ENCODE results near the gene MGME1. TPM values are rescaled to one million over a fixed set of nuclear protein-coding genes. Genes with fewer than 3 reads are reported as not detected.

Gene MGME1, protein sequence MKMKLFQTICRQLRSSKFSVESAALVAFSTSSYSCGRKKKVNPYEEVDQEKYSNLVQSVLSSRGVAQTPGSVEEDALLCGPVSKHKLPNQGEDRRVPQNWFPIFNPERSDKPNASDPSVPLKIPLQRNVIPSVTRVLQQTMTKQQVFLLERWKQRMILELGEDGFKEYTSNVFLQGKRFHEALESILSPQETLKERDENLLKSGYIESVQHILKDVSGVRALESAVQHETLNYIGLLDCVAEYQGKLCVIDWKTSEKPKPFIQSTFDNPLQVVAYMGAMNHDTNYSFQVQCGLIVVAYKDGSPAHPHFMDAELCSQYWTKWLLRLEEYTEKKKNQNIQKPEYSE
- total RNA-seq: 33.1 and 35.3 TPM in 2 replicates

DNA sequence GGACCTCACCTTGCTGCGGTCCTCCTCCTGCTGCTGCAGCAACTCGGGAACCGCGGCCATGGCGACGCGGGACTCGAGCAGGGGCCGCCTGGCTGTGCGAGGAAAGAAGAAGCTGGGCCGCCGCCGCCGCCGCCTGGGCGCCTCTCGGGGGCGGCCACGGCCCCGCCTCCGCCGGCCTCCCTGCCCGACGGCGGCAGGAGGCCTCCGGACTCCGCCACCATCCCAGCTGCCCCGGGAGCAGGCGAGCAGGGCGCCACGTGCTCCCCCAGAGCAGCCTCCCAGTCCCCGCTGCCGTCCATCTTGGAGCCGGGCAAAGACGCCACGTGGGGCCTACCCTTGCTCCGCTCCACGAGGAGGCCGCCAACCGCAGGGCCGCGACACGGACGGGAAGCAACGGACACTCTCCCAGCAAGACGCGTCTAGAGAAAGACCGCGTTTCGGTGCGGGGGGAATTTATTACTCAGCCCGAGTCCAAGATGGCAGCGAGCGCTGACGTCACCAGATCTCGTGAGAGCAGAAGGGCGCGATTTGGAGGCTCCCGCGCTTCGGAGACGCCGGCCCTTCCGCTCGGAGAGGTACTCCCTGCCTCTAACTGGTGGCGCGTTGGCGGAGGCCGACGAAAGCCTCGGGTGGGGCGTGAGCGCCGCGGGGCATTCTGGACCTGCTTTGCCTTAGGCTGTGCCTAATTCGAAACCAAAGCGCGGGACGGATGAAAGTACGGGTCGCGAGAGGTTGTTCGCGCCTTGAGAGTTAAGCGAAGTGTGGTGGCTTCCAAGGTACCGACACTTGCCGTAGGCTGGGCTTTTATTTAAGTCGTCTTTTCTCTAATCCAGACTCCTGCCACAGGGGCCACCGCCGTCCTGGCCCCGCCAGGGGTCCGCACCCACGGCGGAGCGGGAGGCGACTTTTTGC lies at the start of gene MGME1, which contains the start of gene SNX5:
Gene MGME1 (plus strand): TSS at position 653 of the 912 bp plus-strand sequence. CDS start 842 bp downstream, outside the sequence.
Gene SNX5 (minus strand): TSS at position 429 of the 912 bp plus-strand sequence. CDS start 369 bp downstream, at position 60.
- intact Hi-C loops (cut with micrococcal nuclease): loop anchor here (1.0 to 10.0 kb wide), 15 partner anchors 7 to 824 kb away; partner anchors contain the start of genes BFSP1, DTD1, DZANK1 and KAT14

DNA sequence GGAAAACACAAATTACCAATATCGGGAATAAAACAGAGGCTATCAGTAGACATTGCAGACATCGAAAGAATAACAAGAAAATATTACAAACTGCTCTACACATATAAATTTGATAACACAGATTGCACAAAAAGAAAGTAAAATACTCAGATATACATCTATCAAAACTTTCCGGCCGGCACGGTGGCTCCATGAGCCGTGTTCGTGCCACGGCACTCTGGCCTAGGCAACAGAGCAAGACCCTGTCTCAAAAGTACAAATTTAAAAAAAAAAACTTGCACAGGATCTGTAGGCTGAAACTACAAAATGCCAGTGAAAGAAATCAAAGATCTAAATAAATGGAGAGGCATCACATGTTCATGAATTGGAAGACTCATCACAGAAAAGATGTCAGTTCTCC lies 49.7 kb upstream of the MGME1 start:
- intact Hi-C loops (cut with micrococcal nuclease): no loop called here

DNA sequence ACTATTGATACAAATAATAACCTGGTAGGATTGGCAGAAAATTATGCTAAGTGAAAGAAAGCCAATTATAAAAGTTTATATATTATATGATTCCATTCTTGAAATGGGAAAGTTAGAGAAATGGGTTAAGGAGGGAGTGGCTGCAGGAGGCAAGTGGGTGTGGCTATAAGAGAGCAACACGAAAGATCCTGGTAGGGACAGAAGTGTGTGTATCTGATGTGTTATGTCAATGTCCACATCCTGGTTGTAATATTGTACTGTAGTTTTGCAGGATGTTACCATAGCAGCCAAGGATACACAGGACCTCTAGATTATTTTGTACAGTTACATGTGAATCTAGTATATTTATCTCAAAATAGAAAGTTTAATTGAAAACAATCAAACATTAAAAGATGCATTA lies 47.0 kb upstream of the MGME1 start:
- intact Hi-C loops (cut with micrococcal nuclease): no loop called here

DNA sequence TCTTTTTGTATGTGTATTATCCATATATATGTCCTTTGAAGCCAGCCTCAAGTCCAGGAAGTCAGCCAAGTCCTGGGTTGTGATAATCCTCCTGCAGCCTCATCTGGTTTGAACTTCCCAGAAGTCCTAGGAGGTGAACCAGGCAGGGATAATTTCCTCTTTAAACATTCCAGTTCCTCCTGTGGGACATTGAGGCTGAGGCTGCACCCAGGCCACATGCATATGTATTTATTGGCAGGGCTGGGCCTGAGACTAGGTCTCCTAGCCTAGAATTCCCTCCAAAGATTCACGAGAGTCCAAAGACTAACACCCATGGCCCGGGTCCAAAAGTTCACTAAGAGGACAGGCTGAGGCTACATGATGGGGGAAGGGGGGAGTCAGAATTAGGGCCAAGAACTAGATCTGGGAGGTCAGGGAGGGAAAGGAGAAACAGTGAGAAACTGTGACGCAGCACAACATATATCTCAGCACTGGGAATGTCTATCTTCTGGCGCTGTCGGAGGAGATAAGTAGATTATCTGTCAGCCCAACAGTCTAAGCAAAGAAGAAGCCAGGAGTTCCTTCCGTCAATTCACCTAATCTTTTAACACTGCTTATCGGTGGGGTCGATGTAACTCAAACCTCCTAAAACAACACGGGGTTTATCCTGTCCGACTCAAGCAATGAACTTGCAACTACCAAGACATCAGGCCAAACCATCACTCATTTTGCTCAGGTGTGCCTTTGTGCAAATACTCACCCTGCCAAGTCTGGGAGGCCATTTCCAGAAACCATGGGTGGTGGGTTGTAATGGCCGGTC lies 43.5 kb upstream of the MGME1 start:
- intact Hi-C loops (cut with micrococcal nuclease): no loop called here

DNA sequence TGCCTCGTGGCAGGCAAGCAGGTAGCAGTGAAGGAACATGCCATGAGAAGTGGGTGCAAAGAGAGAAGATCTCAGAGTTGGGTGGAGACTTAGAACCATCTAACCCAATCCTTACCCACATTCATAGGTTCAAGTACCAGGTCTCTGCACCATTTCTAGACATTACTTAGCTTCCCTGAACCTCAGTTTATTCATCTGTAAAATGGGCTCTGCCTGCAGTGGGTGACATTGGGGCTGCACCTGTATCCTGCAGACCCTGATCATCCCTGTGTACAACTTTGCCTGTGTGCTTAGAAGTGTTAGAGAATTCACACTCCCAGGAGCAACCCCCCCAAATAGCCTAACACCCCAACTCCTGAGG lies 42.9 kb upstream of the MGME1 start:
- intact Hi-C loops (cut with micrococcal nuclease): no loop called here

DNA sequence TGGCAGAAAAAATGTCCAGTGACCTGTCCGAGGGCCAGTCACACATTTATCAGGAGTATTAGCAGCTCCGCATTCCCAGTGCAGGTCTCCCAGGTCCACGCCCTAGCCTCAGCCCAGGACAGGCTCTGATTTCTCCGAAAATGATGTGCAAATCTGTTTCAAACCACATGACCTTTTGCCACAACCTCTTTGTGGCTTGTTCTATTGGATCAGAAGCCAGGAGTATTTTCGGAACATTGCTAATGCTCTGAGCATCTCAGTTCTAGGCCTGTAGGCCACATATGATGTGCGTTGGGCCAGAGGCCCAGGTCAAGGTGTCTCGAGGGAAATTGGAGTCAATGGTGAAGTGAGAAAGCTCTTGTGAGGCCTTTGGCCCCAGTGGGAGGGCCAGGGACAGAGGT lies 40.6 kb upstream of the MGME1 start:
- intact Hi-C loops (cut with micrococcal nuclease): no loop called here

DNA sequence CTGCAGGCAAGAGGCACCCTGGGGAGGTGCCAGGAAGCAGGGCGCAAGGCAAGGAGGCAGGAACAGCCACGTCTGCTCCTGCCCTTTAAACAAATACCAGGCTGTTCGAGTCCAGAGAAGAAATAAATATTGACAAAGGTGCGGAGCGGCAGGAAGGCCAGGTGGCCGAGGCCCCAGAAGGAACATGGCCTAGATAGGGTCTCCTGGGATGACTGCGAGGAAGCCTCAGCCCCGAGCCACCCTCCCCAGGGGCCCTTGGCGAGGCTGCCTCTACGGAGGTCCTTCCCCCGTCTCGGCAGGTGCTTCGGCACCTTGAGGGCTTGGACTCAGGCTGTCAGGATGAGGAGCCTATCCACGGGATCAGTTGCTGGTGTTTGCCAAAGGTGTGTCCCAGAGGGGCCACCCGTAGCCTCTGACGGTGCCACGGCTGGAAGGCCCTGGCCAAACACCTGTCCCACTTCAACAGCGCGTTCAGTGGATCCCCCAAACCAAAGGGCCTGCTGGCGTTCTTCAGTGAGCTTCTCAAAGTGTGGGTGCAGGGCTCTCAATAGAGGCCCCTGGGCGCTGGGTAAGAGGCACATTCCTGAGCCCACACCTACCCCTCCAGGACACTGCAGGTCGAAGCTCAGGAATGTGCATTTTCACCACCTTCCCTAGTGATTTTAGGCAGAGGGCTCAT lies 40.0 kb upstream of the MGME1 start:
- intact Hi-C loops (cut with micrococcal nuclease): no loop called here

DNA sequence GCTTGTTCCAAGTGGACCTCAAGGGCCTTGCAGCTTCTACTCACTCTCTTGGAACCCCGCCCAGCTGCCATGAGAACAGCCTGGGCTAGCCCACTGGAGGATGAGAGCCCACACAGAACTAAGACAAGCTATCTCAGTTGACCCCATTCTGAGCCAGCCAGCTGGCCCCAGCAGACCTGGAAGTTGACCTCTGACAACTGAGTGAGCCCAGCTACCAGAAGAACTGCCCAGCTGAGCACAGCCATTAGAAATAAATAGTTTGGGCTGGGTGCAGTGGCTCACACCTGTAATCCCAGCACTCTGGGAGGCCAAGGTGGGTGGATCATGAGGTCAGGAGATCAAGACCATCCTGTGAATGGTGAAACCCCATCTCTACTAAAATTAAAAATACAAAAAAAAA lies 37.3 kb upstream of the MGME1 start:
- intact Hi-C loops (cut with micrococcal nuclease): no loop called here

DNA sequence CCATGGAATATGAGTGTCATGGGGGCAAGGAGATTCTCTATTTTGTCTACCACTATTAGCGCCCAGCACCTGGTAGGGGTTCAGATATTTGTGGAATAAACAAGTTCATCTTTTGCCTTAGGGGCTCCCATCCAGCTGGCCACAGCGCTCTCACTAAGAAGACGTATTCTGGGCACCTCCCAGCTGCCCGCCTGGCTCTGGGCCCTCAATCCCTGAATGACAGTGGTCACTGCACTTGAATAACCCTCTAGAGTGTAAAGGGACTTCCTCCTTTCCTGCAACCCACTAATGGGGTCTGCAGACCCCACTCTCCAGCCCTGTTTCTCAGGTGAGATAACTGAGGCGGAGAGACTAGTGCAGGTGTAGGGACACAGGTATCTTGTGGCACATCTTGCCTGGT lies 36.4 kb upstream of the MGME1 start:
- intact Hi-C loops (cut with micrococcal nuclease): no loop called here

DNA sequence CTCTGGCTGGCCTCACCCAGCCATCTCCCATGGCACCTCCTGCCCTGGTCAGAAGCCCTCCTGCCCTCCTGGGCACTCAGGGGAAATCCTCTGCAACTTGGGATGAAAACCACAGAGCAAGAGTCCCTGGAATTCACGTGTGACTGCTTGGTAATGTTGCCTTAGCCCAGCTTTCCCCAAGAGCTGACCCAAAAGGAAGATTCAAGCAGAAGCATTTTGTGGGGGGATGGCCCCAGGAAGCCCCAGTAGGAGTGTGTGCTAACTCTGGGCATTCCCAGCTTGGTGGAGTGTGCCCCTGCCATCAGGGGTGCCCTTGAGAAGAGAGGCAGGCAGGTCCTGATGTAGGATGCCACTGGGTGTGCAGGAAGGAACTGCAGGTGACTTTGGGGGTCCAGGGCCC lies 35.7 kb upstream of the MGME1 start:
- intact Hi-C loops (cut with micrococcal nuclease): no loop called here

DNA sequence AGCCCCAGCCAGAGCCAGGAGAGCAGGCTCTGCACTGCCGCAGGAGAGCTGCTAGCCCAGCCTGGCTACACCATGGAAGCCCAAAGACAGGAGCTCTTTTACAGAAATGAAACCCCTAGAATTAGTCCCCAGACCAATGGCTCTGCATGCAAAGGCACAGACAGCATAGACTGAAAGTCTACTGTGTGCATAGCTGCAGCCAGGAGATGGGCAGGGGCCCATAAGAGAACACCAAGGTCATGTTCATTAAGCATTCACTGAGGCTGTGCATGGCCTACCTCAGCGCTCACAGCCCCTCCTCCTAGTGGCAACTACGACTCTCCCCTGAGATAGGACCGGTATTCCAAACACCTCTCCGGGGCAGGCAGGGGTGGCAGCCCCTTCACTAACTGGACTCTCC lies 35.1 kb upstream of the MGME1 start:
- intact Hi-C loops (cut with micrococcal nuclease): no loop called here

DNA sequence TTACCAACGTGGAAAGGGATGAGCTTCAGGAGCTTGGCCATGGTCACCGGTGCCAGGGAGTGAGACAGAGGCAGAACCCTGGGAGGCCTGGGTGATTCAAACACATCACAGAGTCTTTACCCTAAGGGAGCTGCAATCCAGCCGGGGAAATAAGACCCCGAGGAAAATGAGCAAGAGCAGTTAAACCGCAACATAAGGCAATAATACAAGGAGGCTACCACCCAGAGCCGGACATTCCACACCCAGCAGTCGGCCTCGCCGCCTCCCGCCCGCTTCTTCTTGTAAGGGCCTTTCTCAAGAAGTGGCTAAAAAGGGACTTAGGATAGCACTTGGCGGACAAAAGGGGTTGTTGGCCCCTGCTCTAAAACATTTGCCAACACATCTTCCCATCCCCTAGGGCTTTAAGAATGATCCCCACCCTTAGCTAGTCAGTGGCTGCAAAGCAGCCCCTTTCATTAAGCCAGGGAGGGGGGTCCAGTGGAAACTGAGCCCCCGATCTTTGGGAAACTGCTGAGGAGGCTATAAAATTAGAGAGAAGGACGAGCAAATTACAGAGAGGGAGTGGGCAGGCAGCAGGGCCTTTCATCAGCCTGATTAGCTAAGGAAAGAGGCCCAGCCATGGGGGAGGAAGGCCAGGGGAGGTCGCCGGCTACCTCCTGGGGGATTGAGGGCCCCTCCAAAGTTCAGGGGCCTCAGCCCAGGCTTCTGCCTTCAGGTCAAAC lies 34.5 kb upstream of the MGME1 start:
- intact Hi-C loops (cut with micrococcal nuclease): no loop called here

DNA sequence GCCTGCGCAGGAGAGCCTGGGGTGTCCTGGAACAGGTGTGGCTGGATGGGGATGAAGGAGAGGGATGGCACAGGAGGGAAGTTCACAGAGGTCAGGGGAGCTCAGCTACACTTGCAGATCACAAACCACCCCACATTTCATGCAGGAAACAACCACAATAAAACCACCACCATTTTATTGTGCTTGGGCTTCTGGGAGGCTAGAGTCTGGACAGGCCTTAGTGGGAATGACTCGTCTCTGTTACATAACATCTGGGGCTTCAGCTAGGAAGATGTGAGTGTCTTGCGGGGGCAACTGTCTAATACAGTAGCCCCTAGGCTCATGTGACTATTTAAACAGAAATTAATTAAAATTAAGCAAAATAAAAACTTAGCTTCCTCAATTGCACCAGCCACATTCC lies 33.6 kb upstream of the MGME1 start:
- intact Hi-C loops (cut with micrococcal nuclease): no loop called here

DNA sequence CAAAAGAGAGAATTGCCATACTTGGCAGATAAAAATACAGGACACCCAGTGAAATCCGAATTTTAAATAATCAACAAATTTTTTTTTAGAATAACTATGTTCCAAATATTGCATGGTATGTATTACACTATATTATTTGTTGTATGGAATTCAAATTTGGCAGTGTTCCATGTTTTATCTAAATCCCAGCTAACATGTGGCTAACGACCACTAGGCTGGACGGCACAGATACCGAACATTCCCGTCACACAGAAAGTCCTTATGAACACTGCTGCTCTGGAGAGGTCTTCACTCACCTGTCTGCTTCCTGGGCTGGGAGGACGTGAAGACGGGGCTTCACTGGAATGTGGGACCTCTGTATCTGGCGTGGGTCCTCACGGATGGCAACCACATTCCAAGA lies 33.1 kb upstream of the MGME1 start:
- intact Hi-C loops (cut with micrococcal nuclease): no loop called here

DNA sequence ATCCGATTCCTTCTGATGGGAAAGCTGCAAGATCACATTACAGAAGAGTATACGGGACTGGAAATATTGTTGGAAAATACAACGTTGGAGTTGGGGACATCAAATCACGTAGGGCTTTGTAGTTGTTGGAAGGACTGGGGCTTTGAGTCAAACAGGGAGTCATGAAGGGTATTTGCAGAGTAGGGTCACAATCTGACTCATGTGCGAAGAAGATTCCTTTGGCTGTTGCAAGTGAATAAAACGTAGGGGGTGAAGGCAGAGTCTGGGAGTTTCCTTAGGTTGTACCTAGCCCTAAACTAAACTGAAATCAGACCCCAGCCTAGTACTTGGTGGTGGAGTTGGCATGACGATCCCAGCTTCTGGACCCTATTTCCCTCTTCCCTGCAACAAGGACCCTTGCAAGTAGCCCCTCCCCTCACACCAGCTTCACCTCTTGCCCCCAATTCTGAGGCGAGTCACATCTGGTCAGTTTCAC lies 32.5 kb upstream of the MGME1 start:
- intact Hi-C loops (cut with micrococcal nuclease): no loop called here

DNA sequence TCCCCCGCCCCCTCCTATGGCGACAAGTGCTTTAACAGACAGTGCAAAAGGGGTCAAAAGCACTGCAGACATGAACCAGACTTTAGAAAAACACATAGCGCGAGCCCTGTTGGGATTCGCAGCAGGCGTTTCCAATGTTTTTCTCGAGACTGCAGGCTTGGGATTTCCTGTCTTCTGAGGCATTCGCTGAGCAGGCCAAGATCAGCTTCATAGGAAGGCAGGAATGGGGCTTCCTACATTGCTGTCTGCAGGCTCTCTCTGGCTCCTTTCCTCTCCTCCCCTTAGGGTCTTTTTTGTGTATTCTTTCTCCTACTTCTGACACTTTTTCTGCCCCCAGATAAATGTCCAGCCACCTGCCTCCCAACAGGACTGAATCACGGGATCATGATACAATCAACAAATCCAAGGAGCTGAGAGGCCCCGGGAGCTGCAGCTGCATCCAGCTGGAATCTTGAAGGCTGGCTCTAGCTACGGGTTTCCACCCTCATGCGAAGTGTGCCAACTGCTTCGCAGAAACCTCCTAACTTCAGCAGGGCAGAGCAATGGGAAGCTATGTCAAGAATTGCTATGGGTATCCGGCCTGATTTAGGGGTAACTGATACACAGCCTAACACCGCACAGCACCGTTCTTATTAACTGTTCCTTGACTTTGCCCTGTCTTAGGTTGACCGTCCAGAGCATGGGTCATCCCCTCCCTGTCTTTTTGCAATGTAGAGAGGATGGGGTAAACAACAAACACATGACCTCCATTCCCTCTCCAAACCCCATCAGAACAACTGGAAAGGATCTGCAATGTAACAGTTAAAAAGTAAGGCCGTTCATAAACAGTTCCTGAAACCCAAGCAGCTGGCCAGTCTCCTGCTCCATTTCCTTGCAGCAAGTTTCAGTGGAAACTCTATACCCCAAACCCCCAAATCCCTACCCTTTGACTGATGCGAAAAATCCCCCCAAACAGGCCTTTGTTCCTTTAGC lies 31.8 kb upstream of the MGME1 start:
- intact Hi-C loops (cut with micrococcal nuclease): no loop called here

DNA sequence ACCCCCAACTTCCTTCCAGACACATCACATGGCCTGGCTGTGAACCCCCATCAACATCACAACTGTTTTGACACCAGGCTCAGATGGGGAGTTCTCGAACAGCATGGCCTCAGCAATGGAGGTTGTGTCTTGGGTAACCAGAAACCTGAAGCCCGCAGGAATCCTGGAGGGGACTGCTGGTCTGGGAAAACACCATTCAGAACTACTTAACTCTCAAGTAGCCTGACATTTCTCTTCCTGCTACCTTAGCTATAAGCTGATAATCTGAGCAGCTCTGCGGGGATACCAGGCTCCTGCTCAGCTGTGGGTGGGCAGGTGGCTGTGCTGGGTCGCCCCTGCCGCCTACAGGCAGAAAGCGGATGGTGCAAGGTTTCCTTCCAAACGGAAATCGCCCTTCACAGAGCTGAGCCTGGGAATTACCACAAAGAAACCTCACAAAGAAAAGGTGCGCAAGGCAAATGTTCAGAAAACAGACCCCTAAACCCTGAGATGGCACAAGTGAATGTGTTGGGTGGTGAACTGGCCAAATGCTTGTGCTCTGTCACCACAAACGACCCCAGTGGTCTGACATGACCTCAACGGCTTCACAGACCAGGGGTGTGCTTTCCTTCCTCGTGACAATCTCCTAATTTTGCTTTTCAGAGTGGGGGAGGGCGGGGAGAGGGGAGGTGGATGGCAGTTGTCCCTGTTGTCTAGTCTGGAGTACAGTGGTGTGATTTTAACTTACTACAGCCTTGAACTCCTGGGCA lies 29.8 kb upstream of the MGME1 start:
- intact Hi-C loops (cut with micrococcal nuclease): loop anchor here (1.0 to 2.0 kb wide), 6 partner anchors 30 to 434 kb away; partner anchors contain the start of genes MGME1 and RRBP1

DNA sequence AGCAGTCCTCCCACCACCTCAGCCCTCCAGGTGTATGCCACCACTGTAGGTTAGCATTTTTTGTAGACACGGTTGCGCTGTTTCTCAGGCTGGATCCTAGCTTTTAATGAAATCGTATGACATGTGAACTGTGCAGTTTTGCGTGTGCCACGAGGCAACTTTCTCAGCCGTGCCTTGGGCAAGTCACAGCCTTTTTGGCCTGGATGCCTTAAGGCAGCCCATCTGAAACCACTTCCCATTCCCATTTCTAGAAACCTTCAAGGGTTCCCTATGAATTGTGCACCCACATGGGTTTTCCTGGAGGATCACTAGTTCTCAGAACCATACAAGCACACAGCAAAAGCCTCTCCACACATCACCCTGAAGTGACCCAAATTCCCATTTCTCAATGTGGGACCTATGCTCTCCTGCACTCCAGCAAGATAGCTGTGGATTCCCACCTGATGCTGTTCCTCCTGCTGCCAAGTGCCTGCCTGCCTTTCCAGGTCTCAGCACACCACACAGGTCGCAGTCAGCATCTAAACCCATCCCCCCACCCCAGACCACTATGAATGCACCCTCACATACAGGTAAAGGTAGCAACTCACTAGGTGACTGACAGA lies 29.1 kb upstream of the MGME1 start:
- intact Hi-C loops (cut with micrococcal nuclease): loop anchor here (1.0 to 2.0 kb wide), 7 partner anchors 15 to 434 kb away; partner anchors contain the start of genes MGME1 and RRBP1
